Measurements from ENCODE around the gene ANO4.

ANO4 gene

DNA sequence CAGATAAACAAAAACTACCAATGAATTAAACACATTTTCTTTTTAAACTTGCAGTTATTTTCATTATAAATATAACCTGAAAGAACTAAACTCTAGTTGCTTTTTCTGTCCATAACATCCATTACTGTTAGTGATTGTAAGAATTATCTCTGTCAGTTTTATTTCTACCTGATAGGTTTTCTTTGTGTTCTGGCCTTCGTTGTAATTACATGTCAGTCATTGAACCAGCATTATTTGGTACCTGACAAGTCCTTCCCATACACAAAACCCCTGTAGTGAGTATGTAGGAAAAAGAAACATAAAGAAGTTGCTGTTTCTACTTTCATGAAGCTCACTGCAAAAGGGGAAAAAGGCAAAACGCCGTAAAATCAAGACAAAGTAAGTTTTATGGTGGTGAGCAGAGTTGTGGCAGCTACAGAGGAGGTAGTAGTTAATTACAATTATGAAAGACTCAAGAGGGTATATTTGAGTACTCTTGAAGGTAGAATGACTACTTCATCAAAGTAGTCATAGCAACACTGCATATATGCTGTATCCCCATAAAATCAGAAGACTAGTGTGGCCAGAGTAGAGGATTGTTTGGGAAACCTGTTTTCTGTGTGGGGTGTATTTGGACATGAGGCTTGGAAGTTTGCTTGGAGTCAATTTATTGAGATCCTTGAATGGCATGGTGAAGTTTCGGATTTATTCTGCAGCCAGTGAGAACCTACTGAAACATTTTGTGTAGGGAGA lies 312.6 kb downstream of the ANO4 start:
- Histone ChIP-seq H3K36me3 (ENCODE audit: low read depth) (no peaks in the 10 kb centered on the region), H3K4me3 (ENCODE audit: severe bottlenecking) (no peak overlapping the region), H3K4me1 (ENCODE audit: insufficient read depth, poor library complexity, severe bottlenecking) (no peaks in the 10 kb centered on the region), H3K27ac (ENCODE audit: poor library complexity, severe bottlenecking) (no peak overlapping the region), H3K9me3 (ENCODE audit: severe bottlenecking) (no peaks in the 10 kb centered on the region), H3K27me3 (ENCODE audit: insufficient read depth, poor library complexity, severe bottlenecking) (no peaks in the 10 kb centered on the region)
- no peak for ATAC-seq (ENCODE audit: low read depth)
- TF ChIP-seq, protein P1, sequence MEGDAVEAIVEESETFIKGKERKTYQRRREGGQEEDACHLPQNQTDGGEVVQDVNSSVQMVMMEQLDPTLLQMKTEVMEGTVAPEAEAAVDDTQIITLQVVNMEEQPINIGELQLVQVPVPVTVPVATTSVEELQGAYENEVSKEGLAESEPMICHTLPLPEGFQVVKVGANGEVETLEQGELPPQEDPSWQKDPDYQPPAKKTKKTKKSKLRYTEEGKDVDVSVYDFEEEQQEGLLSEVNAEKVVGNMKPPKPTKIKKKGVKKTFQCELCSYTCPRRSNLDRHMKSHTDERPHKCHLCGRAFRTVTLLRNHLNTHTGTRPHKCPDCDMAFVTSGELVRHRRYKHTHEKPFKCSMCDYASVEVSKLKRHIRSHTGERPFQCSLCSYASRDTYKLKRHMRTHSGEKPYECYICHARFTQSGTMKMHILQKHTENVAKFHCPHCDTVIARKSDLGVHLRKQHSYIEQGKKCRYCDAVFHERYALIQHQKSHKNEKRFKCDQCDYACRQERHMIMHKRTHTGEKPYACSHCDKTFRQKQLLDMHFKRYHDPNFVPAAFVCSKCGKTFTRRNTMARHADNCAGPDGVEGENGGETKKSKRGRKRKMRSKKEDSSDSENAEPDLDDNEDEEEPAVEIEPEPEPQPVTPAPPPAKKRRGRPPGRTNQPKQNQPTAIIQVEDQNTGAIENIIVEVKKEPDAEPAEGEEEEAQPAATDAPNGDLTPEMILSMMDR (IDR thresholded peaks at IDR 0.05; ENCODE audit: poor library complexity, severe bottlenecking): no peak
- no peak for DNase-seq (ENCODE audit: low spot score)

GRCh38 chr12:101108130-101108529 lies 313.6 kb downstream of the ANO4 start:
- Histone ChIP-seq H3K27ac (ENCODE audit: poor library complexity, severe bottlenecking) (no peak overlapping the region), H3K4me1 (ENCODE audit: insufficient read depth, poor library complexity, severe bottlenecking) (no peaks in the 10 kb centered on the region), H3K9me3 (ENCODE audit: severe bottlenecking) (no peaks in the 10 kb centered on the region), H3K27me3 (ENCODE audit: insufficient read depth, poor library complexity, severe bottlenecking) (no peaks in the 10 kb centered on the region), H3K4me3 (ENCODE audit: severe bottlenecking) (no peak overlapping the region), H3K36me3 (ENCODE audit: low read depth) (no peaks in the 10 kb centered on the region)
- TF ChIP-seq, protein P1 (IDR thresholded peaks at IDR 0.05; ENCODE audit: poor library complexity, severe bottlenecking): no peak
- ATAC-seq (ENCODE audit: low read depth): no peak
- DNase-seq (ENCODE audit: low spot score): no peak

- H3K27me3 ChIP-seq (ENCODE audit: insufficient read depth, poor library complexity, severe bottlenecking): no peaks in the 10 kb centered on the region
- H3K4me3 ChIP-seq (ENCODE audit: severe bottlenecking): no peak overlapping the region
- DNase-seq (ENCODE audit: low spot score): no peak
- H3K9me3 ChIP-seq (ENCODE audit: severe bottlenecking): no peaks in the 10 kb centered on the region
- no peaks in the 10 kb centered on the region for H3K4me1 ChIP-seq (ENCODE audit: insufficient read depth, poor library complexity, severe bottlenecking)
- no peak for ATAC-seq (ENCODE audit: low read depth)
- H3K27ac ChIP-seq (ENCODE audit: poor library complexity, severe bottlenecking): no peak overlapping the region
- no peaks in the 10 kb centered on the region for H3K36me3 ChIP-seq (ENCODE audit: low read depth)
- TF ChIP-seq, protein P1 (IDR thresholded peaks at IDR 0.05; ENCODE audit: poor library complexity, severe bottlenecking): no peak
These were observed 316.3 kb downstream of the ANO4 start for GRCh38 chr12:101110866-101111265.

DNA sequence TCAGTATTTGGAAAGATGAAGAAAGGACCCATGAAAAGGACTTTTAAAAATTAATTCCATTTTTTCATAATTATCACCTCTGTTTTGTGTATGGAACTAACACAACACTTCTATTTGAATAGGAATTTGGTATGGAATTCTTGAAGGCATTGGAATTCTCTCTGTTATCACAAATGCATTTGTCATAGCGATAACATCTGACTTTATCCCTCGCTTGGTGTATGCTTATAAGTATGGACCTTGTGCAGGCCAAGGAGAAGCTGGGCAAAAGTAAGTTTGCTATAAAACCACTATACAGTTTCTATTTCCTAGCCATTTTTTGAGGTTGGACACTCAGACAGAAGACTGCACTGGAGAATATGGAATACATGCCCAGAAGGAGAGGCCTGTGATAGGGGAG lies 316.9 kb downstream of the ANO4 start:
- Histone ChIP-seq H3K36me3 (ENCODE audit: low read depth) (no peaks in the 10 kb centered on the region), H3K27ac (ENCODE audit: poor library complexity, severe bottlenecking) (no peak overlapping the region), H3K27me3 (ENCODE audit: insufficient read depth, poor library complexity, severe bottlenecking) (no peaks in the 10 kb centered on the region), H3K4me3 (ENCODE audit: severe bottlenecking) (no peak overlapping the region), H3K4me1 (ENCODE audit: insufficient read depth, poor library complexity, severe bottlenecking) (no peaks in the 10 kb centered on the region), H3K9me3 (ENCODE audit: severe bottlenecking) (no peaks in the 10 kb centered on the region)
- no peak for ATAC-seq (ENCODE audit: low read depth)
- TF ChIP-seq, protein P1 (IDR thresholded peaks at IDR 0.05; ENCODE audit: poor library complexity, severe bottlenecking): no peak
- DNase-seq (ENCODE audit: low spot score): no peak

DNA sequence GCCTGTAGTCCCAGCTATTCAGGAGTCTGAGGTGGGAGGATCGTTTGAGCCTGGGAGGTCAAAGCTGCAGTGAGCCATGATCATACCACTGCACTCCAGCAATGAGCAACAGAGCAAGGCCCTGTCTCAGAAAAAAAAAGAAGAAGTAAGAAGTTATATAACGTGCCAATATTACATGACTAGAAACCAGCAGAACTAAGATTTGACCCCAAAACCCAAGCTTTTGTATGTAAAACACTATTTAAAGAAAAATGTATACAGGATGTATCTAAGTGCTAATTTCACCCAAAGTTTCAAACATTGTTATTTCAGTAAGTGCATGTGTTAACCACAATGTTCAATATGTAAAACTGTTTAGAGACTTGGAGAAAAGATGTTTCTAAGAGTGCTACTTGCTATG lies 320.8 kb downstream of the ANO4 start:
- ATAC-seq (ENCODE audit: low read depth): no peak
- TF ChIP-seq, protein P1 (IDR thresholded peaks at IDR 0.05; ENCODE audit: poor library complexity, severe bottlenecking): no peak
- H3K27ac ChIP-seq (ENCODE audit: poor library complexity, severe bottlenecking): no peak overlapping the region
- H3K4me3 ChIP-seq (ENCODE audit: severe bottlenecking): no peak overlapping the region
- H3K27me3 ChIP-seq (ENCODE audit: insufficient read depth, poor library complexity, severe bottlenecking): no peaks in the 10 kb centered on the region
- no peaks in the 10 kb centered on the region for H3K36me3 ChIP-seq (ENCODE audit: low read depth)
- H3K4me1 ChIP-seq (ENCODE audit: insufficient read depth, poor library complexity, severe bottlenecking): no peaks in the 10 kb centered on the region
- no peak for DNase-seq (ENCODE audit: low spot score)
- no peaks in the 10 kb centered on the region for H3K9me3 ChIP-seq (ENCODE audit: severe bottlenecking)

Data from RWPE2 (cell line).